Measurements from ENCODE around the gene ENOX2.
"Not testable (repeated sequence)": the region's sequence is repeated elsewhere in the genome, so short reads cannot be mapped to it uniquely, and the experiment has no call there.

Gene ENOX2

GRCh38 chrX:130716781-130717413 lies 186.1 kb downstream of the ENOX2 start:
- DNase-seq (ENCODE audit: low read depth, low spot score) = no peak
- TF ChIP-seq EZH2 (IDR thresholded peaks at IDR 0.05) = no peak
- TF ChIP-seq FOXP2 (optimal IDR thresholded peaks at IDR 0.05; ENCODE audit: control extremely low read depth, extremely low read length, insufficient read depth) = no peak
- no peak for TF ChIP-seq POLR2AphosphoS5 (IDR thresholded peaks at IDR 0.05; ENCODE audit: borderline replicate concordance, low read depth, low read length)
- Histone ChIP-seq H3K9me3 (ENCODE audit: low read depth, low read length) (no peaks in the 10 kb centered on the region), H3K9ac (ENCODE audit: insufficient read length) (no peak overlapping the region), H3K4me3 (no peak overlapping the region), H3K27ac (no peak overlapping the region), H3K36me3 (ENCODE audit: insufficient read depth, low read length) (no peaks in the 10 kb centered on the region)

GRCh38 chrX:130716346-130716745 lies 186.7 kb downstream of the ENOX2 start:
- Histone ChIP-seq H3K9me3 (ENCODE audit: low read depth, low read length) (no peaks in the 10 kb centered on the region), H3K36me3 (ENCODE audit: insufficient read depth, low read length) (no peaks in the 10 kb centered on the region), H3K4me3 (no peak overlapping the region), H3K27ac (no peak overlapping the region), H3K9ac (ENCODE audit: insufficient read length) (no peak overlapping the region)
- DNase-seq (ENCODE audit: low read depth, low spot score) = no peak
- TF ChIP-seq POLR2AphosphoS5 (IDR thresholded peaks at IDR 0.05; ENCODE audit: borderline replicate concordance, low read depth, low read length) (no peak), EZH2 (IDR thresholded peaks at IDR 0.05) (no peak), FOXP2 (optimal IDR thresholded peaks at IDR 0.05; ENCODE audit: control extremely low read depth, extremely low read length, insufficient read depth) (no peak)

- Histone ChIP-seq H3K27ac (no peak overlapping the region), H3K9ac (ENCODE audit: insufficient read length) (no peak overlapping the region), H3K9me3 (ENCODE audit: low read depth, low read length) (no peaks in the 10 kb centered on the region), H3K4me3 (no peak overlapping the region), H3K36me3 (ENCODE audit: insufficient read depth, low read length) (no peaks in the 10 kb centered on the region)
- no peak for DNase-seq (ENCODE audit: low read depth, low spot score)
- TF ChIP-seq EZH2 (IDR thresholded peaks at IDR 0.05) = no peak
- TF ChIP-seq FOXP2 (optimal IDR thresholded peaks at IDR 0.05; ENCODE audit: control extremely low read depth, extremely low read length, insufficient read depth) = no peak
Measured at GRCh38 chrX:130715299-130715698, 187.7 kb downstream of the ENOX2 start.

- no peak for DNase-seq (ENCODE audit: low read depth, low spot score)
- no peaks in the 10 kb centered on the region for H3K36me3 ChIP-seq (ENCODE audit: insufficient read depth, low read length)
- TF ChIP-seq POLR2AphosphoS5 (IDR thresholded peaks at IDR 0.05; ENCODE audit: borderline replicate concordance, low read depth, low read length) (no peak), EZH2 (IDR thresholded peaks at IDR 0.05) (no peak), FOXP2 (optimal IDR thresholded peaks at IDR 0.05; ENCODE audit: control extremely low read depth, extremely low read length, insufficient read depth) (no peak)
Measured at GRCh38 chrX:130714665-130715064, 188.3 kb downstream of the ENOX2 start.

GRCh38 chrX:130714135-130714534 lies 188.9 kb downstream of the ENOX2 start:
- no peaks in the 10 kb centered on the region for H3K9me3 ChIP-seq (ENCODE audit: low read depth, low read length)
- TF ChIP-seq EZH2 (IDR thresholded peaks at IDR 0.05) (no peak), FOXP2 (optimal IDR thresholded peaks at IDR 0.05; ENCODE audit: control extremely low read depth, extremely low read length, insufficient read depth) (no peak), POLR2AphosphoS5 (IDR thresholded peaks at IDR 0.05; ENCODE audit: borderline replicate concordance, low read depth, low read length) (no peak)
- no peak overlapping the region for H3K4me3 ChIP-seq
- H3K27ac ChIP-seq = no peak overlapping the region
- no peaks in the 10 kb centered on the region for H3K36me3 ChIP-seq (ENCODE audit: insufficient read depth, low read length)
- no peak for DNase-seq (ENCODE audit: low read depth, low spot score)
- no peak overlapping the region for H3K9ac ChIP-seq (ENCODE audit: insufficient read length)

More at GRCh38 chrX:130714665-130715064, 188.3 kb downstream of the ENOX2 start:
- no peak overlapping the region for H3K27ac ChIP-seq
- H3K4me3 ChIP-seq = no peak overlapping the region
- H3K9ac ChIP-seq (ENCODE audit: insufficient read length) = no peak overlapping the region
- no peaks in the 10 kb centered on the region for H3K9me3 ChIP-seq (ENCODE audit: low read depth, low read length)

GRCh38 chrX:130709178-130709577 lies 193.8 kb downstream of the ENOX2 start:
- DNase-seq (ENCODE audit: low read depth, low spot score); H3K27ac ChIP-seq; H3K4me3 ChIP-seq: not testable (repeated sequence)

GRCh38 chrX:130705591-130705990 lies 197.4 kb downstream of the ENOX2 start:
- Histone ChIP-seq H3K9ac (ENCODE audit: insufficient read length) (no peak overlapping the region), H3K36me3 (ENCODE audit: insufficient read depth, low read length) (no peaks in the 10 kb centered on the region)
- no peak for DNase-seq (ENCODE audit: low read depth, low spot score)

More at GRCh38 chrX:130709178-130709577, 193.8 kb downstream of the ENOX2 start:
- H3K9me3 ChIP-seq (ENCODE audit: low read depth, low read length); H3K36me3 ChIP-seq (ENCODE audit: insufficient read depth, low read length); H3K9ac ChIP-seq (ENCODE audit: insufficient read length): not testable (repeated sequence)

GRCh38 chrX:130704053-130705038 lies 198.7 kb downstream of the ENOX2 start:
- no peak overlapping the region for H3K27ac ChIP-seq
- no peak overlapping the region for H3K4me3 ChIP-seq
- no peak for DNase-seq (ENCODE audit: low read depth, low spot score)
- no peak for TF ChIP-seq EZH2 (IDR thresholded peaks at IDR 0.05)
- TF ChIP-seq FOXP2 (optimal IDR thresholded peaks at IDR 0.05; ENCODE audit: control extremely low read depth, extremely low read length, insufficient read depth) = no peak
- no peak for TF ChIP-seq POLR2AphosphoS5 (IDR thresholded peaks at IDR 0.05; ENCODE audit: borderline replicate concordance, low read depth, low read length)
- no peak overlapping the region for H3K9ac ChIP-seq (ENCODE audit: insufficient read length)
- no peaks in the 10 kb centered on the region for H3K36me3 ChIP-seq (ENCODE audit: insufficient read depth, low read length)
- no peaks in the 10 kb centered on the region for H3K9me3 ChIP-seq (ENCODE audit: low read depth, low read length)

More at GRCh38 chrX:130705591-130705990, 197.4 kb downstream of the ENOX2 start:
- H3K9me3 ChIP-seq (ENCODE audit: low read depth, low read length) = no peaks in the 10 kb centered on the region
- no peak overlapping the region for H3K4me3 ChIP-seq
- no peak overlapping the region for H3K27ac ChIP-seq
- TF ChIP-seq EZH2 (IDR thresholded peaks at IDR 0.05) (no peak), FOXP2 (optimal IDR thresholded peaks at IDR 0.05; ENCODE audit: control extremely low read depth, extremely low read length, insufficient read depth) (no peak), POLR2AphosphoS5 (IDR thresholded peaks at IDR 0.05; ENCODE audit: borderline replicate concordance, low read depth, low read length) (no peak)

All from SK-N-MC (cell line).